Measurements from ENCODE around the gene NPAS3. TPM values are rescaled to one million over a fixed set of nuclear protein-coding genes. Genes with fewer than 3 reads are reported as not detected.
A peak's percentile ranks its signal among the peaks of the same experiment; 100 is the strongest.

The NPAS3 gene
- total and polyA plus RNA-seq, 8 donors, result 0.23 to 2.8 (median 1.4) TPM

- Histone ChIP-seq H3K36me3 (no peaks in the 10 kb centered on the region), H3K4me1 (no peaks in the 10 kb centered on the region), H3K4me3 (no peak overlapping the region), H3K27ac (no peak overlapping the region), H3K9me3 (no peaks in the 10 kb centered on the region), H3K27me3 (no peaks in the 10 kb centered on the region)
- WGBS, 2 donors, result 84% methylated on average over 6 of the region's 6 CpGs
- intact Hi-C loops (cut with DNase I), result no loop called here
- TF ChIP-seq CTCF (IDR thresholded peaks at IDR 0.05), result no peak
- no peak for ATAC-seq
- FAIRE-seq, result no peak
- no peak for DNase-seq
Observed at GRCh38 chr14:33680873-33681272, 742.2 kb downstream of the NPAS3 start.

- DNase-seq, result peak in 2 of 6 donors; percentile 5 to 11
- no peak for TF ChIP-seq CTCF (IDR thresholded peaks at IDR 0.05)
- intact Hi-C loops (cut with DNase I), result no loop called here
- no peak overlapping the region for H3K4me3 ChIP-seq
- H3K4me1 ChIP-seq, result no peaks in the 10 kb centered on the region
- ATAC-seq, result peak in 1 of 4 donors; percentile 40
- no peak overlapping the region for H3K27ac ChIP-seq
- FAIRE-seq, result no peak
- 75 to 82% methylated on average over 4 of the region's 4 CpGs for WGBS, 2 donors
- H3K36me3 ChIP-seq, result no peaks in the 10 kb centered on the region
- no peaks in the 10 kb centered on the region for H3K9me3 ChIP-seq
- H3K27me3 ChIP-seq, result no peaks in the 10 kb centered on the region
Observed at GRCh38 chr14:33682760-33683159, 744.1 kb downstream of the NPAS3 start.

DNA sequence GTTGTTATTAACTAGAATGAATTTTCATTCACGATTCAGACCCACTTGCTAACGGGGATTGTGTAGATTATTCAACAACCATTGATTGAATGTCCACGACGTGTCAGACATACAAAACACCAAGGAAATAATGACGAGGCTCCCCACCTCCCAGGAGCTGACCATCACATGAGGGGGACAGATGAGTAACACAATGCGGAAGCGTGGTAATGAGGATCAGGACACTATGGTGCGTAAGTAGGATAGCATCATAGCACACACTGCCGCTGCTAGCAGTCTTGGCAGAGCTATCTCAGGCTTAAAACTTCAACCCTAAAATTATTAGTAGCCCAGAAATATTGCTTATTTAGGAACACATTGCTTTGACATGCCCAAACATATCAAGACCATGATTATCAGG, 746.3 kb downstream of the NPAS3 start:
- no peak for FAIRE-seq
- no peaks in the 10 kb centered on the region for H3K27me3 ChIP-seq
- intact Hi-C loops (cut with DNase I), result no loop called here
- 86 to 88% methylated on average over 9 of the region's 9 CpGs for WGBS, 2 donors
- no peak overlapping the region for H3K27ac ChIP-seq
- H3K9me3 ChIP-seq, result no peaks in the 10 kb centered on the region
- H3K36me3 ChIP-seq, result no peaks in the 10 kb centered on the region
- DNase-seq, result no peak
- no peak for ATAC-seq
- no peak for TF ChIP-seq CTCF (IDR thresholded peaks at IDR 0.05)
- H3K4me1 ChIP-seq, result no peaks in the 10 kb centered on the region
- no peak overlapping the region for H3K4me3 ChIP-seq

DNA sequence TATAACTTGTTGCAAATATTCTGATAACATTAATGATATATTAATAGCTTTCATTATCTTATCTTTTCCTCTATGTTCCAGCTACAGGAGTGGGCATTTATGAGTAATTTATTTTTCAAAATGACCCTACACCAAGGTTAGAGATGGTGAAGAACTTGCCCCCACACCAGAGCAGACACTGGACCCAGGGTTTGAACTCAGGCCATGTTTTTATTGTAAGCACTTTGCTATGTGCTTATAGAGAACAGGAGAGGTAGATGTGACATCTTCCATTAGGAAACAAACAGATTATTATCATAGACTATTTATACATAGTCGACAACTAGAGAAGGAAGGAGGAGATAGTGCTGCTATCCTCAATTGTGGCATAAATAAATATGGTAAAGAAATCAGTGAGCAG, 747.0 kb downstream of the NPAS3 start:
- no peak overlapping the region for H3K4me3 ChIP-seq
- ATAC-seq (no peak), FAIRE-seq (no peak), DNase-seq (no peak)
- H3K9me3 ChIP-seq, result no peaks in the 10 kb centered on the region
- WGBS, 2 donors, result 70 to 75% methylated on average over 1 of the region's 1 CpG
- no peak for TF ChIP-seq CTCF (IDR thresholded peaks at IDR 0.05)
- H3K27ac ChIP-seq, result no peak overlapping the region
- no peaks in the 10 kb centered on the region for H3K4me1 ChIP-seq
- H3K36me3 ChIP-seq, result no peaks in the 10 kb centered on the region
- intact Hi-C loops (cut with DNase I), result no loop called here
- no peaks in the 10 kb centered on the region for H3K27me3 ChIP-seq

GRCh38 chr14:33686218-33686617, 747.5 kb downstream of the NPAS3 start:
- TF ChIP-seq CTCF (IDR thresholded peaks at IDR 0.05), result no peak
- Histone ChIP-seq H3K36me3 (no peaks in the 10 kb centered on the region), H3K4me3 (no peak overlapping the region), H3K27me3 (no peaks in the 10 kb centered on the region), H3K4me1 (no peaks in the 10 kb centered on the region), H3K27ac (no peak overlapping the region), H3K9me3 (no peaks in the 10 kb centered on the region)
- no peak for FAIRE-seq
- intact Hi-C loops (cut with DNase I), result no loop called here
- DNase-seq, result no peak
- 71 to 79% methylated on average over 3 of the region's 3 CpGs for WGBS, 2 donors
- no peak for ATAC-seq

Measured in pancreas (tissue), 10 donors.